ENCODE results near the gene ZFYVE28. TPM values are rescaled to one million over a fixed set of nuclear protein-coding genes. Genes with fewer than 3 reads are reported as not detected.

The ZFYVE28 gene
- total RNA-seq, 2 donors from 2014 or later = 2.7 to 9.9 TPM

DNA sequence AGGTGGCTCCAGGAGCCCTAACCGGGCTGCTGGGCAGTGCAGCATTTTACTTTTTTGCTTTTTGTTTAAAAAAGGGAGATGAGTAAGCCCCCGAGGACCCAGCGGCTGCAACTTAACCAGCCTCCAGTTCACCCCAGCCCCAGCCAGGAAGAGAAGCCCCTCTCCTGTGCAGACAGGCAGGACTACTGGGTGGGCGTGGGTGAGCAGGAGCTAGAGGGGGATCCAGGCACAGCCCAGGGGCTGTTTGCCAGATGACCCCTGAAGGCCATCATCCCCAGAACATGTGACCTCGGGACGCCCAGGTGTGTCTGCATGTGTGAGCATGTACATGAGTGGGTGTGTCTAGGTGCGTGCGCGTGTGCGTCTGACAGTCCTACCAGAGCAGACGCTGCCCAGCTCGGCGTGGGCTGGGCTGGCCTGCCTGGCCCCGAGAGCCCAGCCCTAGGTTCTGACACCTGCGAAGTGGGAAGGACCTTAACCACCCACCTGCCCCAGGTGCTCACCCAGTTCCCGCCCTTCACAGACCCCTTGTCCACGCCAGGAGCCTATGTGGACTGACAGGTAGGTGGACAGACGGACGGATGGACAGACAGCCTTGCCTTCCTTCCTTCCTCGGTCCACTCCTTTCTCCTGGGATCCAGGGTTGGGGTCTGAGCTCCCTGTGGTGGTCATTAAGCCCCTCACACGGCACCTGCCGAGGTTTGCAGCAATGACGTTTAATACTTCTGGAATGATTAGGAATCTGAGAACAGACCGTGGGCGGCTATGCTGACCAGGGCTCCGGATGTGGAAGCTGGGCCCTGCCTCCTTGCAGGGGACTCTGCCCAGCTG, 168.7 kb downstream of the ZFYVE28 start:
- Mint-ChIP-seq H3K27ac (no peak overlapping the region), H3K9me3 (no peaks in the 10 kb centered on the region), H3K36me3 (no peaks in the 10 kb centered on the region)
- ATAC-seq (no peak), DNase-seq (ENCODE audit: low spot score in 2 of 2) (peak in 1 of 2 donors; percentile 45)

DNA sequence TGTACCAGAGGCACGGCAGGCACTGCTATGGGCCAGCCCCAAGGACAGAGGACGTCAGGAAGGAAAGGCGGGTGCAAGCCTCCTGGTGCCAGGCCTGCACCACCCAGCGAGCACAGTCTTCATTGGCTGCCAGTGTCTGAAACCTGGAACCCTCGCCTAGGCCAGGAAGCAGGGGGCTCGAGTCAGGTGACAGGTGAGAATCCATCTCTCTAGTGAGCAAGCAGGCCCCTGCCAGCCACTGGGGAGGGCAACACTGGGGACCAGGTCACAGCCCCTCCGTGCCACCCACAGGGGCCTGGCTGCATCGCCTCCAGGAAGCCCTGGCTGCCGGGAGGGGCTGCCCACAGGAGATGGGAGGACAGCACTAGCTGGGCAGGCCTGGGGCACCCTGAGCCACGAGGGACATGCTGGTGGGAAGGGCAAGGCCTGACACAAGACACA, 169.6 kb downstream of the ZFYVE28 start:
- H3K36me3 Mint-ChIP-seq = no peaks in the 10 kb centered on the region
- H3K27ac Mint-ChIP-seq = no peak overlapping the region
- no peaks in the 10 kb centered on the region for H3K9me3 Mint-ChIP-seq
- no peak for ATAC-seq
- DNase-seq (ENCODE audit: low spot score in 2 of 2) = no peak

GRCh38 chr4:2248044-2248780, 170.2 kb downstream of the ZFYVE28 start:
- H3K27ac Mint-ChIP-seq = no peak overlapping the region
- no peak for ATAC-seq
- DNase-seq (ENCODE audit: low spot score in 2 of 2) = no peak
- no peaks in the 10 kb centered on the region for H3K9me3 Mint-ChIP-seq
- H3K36me3 Mint-ChIP-seq = no peaks in the 10 kb centered on the region

DNA sequence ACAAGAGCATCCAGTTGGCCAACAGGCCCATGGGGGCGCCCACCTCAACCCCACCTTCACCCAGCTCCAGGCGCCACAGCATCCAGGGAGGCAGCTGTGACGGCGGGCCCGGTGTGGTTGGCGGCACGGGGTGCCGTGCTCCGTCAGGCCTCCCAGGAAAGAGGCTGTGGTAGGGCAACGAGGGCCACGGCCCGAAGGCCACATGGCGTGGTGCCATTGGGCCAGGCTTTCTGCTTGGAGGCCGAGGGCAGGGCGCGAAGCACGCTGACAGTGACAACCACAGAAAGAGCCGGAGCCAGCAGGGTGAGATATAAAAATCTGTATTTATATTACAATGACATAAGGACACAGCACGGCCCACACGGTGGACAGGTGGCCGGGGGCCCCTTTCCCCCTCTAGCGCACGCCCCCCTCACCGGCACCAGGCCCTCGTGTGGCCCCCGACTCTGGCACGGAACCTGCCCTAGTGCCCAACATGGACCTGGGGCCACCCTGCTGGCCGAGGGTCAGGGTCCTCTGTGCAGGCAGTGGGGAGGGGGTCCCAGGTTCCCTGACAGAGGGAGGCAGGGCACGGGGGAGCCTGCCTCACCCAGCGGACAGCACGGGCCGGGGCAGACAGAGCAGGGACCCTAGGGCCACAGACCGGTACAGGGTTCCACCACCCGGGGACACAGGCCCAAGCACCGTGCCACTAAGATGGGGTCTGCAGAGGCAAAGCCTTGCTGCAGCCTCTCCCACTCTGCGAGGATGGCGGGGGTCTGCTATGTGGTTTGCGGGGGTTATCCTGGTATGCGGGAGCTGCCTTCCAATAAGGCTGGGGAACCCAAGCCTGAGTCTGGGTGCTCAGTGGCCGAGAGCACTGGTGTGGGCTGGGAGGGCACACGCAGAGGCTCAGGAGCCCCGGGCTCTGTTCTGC, 171.1 kb downstream of the ZFYVE28 start:
- DNase-seq (ENCODE audit: low spot score in 2 of 2) = no peak
- no peak for ATAC-seq
- H3K27ac Mint-ChIP-seq = no peak overlapping the region
- H3K9me3 Mint-ChIP-seq = no peaks in the 10 kb centered on the region
- no peaks in the 10 kb centered on the region for H3K36me3 Mint-ChIP-seq

- no peak for DNase-seq (ENCODE audit: low spot score in 2 of 2)
- Mint-ChIP-seq H3K36me3 (no peaks in the 10 kb centered on the region), H3K27ac (no peak overlapping the region), H3K9me3 (no peaks in the 10 kb centered on the region)
- ATAC-seq = no peak
Observed at GRCh38 chr4:2246384-2247127, 171.9 kb downstream of the ZFYVE28 start.

- H3K27ac Mint-ChIP-seq = peak overlapping the region; percentile 6 to 78
- H3K36me3 Mint-ChIP-seq = peaks cover 7% of the 10 kb centered on the region in 2 donors
- ATAC-seq (no peak), DNase-seq (ENCODE audit: low spot score in 2 of 2) (no peak)
- no peaks in the 10 kb centered on the region for H3K9me3 Mint-ChIP-seq
Observed at GRCh38 chr4:2245787-2246275, 172.6 kb downstream of the ZFYVE28 start.

DNA sequence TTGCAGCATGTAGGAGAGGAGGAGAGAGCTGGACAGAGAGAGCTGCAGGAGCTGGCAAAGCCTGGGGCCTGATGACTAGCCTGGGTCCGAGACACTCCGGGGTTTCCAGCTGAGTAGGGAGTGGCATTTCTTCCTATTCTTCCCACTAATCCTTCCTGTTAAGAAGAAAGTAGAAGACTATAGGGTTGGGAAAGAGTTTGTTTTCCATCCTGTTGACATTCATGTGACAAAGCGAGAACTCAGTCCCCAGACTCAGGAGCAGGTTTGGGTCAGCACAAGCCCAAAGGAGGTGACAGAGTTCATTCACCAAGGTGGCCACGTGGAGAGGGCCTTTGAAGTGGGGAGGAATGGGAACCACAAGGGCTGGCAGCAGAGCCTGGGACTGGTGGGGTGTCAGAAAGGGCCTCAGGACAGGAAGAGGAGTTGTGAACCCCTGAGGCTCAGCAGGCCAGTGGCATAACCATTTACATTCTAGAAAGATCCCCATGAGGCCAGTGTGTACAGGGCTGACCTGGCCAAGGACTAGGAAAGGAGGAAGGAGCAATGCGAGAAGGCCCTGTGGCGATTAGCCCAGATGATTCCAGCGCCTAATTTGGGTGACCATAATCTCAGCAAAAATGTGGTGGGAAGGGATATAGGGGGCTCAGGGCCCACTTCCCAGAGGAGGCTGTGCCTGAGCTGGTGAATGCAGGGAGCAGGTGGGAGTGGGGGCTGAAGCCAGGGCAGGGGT, 173.2 kb downstream of the ZFYVE28 start:
- Mint-ChIP-seq H3K36me3 (peaks cover 13% of the 10 kb centered on the region in 2 donors), H3K27ac (peak overlapping the region; percentile 6 to 78), H3K9me3 (no peaks in the 10 kb centered on the region)
- DNase-seq (ENCODE audit: low spot score in 2 of 2) (no peak), ATAC-seq (no peak)

DNA sequence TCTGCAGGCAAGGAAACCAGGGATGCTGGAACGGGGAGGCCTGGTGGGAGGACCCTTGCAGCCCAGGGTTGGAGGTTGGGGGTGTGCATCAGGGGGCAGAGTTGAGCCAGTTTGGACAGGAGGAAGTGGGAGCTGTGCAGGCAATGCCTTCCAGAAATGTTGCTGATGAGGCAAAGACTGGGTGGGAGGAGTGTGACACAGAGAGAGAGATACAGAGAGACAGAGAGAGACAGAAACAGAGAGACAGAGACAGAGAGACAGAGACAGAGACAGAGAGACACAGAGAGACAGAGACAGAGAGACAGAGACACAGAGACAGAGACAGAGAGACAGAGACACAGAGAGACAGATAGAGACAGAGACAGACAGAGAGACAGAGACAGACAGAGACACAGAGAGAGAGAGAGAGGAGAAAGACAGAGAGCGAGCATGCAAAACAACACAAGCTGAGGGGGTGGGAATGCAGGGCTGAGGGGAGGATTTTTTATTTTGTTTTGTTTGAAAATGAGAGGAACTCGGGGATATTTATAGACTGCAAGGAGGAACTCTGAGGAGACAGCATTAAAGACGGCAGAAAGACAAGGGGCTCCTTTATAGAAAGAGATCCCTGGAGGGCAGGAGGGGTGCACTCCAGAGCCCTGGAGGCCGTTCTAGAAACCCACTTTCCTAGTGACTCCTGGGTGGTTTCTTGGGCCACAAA, 174.6 kb downstream of the ZFYVE28 start:
- ATAC-seq = no peak
- DNase-seq (ENCODE audit: low spot score in 2 of 2) = no peak
- no peaks in the 10 kb centered on the region for H3K9me3 Mint-ChIP-seq
- H3K27ac Mint-ChIP-seq = peak overlapping the region in 1 of 2 donors; percentile 22
- H3K36me3 Mint-ChIP-seq = peaks cover 18 to 23% of the 10 kb centered on the region in 2 donors

DNA sequence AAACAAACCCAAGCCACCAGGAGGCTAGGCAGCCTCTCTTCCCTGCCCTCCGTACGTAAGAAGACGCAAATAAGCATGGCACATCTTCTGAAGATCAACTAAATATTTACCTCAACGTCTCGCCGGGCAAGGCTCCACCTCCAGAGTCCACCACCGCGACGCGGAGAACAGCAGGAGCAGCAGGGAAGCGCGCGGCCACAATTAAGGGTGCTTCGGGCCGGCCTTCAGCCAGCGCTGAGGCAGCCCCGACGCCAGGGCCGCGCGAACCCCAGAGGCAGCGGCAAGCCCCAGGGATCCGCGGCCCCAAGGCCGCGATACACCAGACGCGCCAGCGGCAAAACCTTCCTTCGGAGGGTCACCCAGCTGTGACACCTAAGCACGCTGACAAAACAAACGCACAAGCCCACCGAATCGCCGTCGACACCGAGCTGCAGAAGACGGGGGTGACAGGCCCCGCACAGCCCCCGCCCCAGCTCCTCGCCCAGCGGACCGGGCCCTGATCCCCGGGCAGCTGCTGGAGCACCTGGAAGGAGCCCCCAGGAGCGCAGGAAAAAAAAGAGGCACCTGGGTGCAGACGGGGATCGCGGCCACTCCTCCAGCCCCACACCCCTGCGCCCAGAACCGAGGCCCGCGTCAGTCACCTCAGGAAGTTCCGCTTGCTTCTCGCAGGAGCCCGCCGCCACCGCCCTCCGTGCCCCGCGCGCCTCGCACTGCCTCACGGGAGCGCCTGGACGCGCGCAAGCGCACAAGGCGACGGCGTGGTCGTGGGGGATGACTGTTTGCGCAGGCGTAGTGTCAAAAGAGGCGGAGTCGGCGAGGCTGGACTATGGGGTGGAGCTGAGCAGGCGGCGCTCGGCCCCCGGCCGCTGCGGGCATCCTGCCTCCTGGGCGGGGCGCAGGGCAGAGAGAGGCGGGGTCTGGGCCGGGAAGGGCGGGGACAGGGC, 176.8 kb downstream of the ZFYVE28 start, which contains the start of the genes HAUS3 and POLN:
Gene HAUS3, minus strand, starts transcription at position 712 of the 944 bp plus-strand sequence. CDS start 1,175 bp downstream, outside the sequence.
Gene POLN, minus strand, starts transcription at position 712 of the 944 bp plus-strand sequence. CDS start 12,890 bp downstream, outside the sequence.
- DNase-seq (ENCODE audit: low spot score in 2 of 2) (peak; percentile 100), ATAC-seq (peak; percentile 90 to 96)
- Mint-ChIP-seq H3K36me3 (peaks cover 18 to 27% of the 10 kb centered on the region in 2 donors), H3K27ac (peak within 1 kb of the TSS; percentile 93 to 95), H3K9me3 (no peaks in the 10 kb centered on the region)

DNA sequence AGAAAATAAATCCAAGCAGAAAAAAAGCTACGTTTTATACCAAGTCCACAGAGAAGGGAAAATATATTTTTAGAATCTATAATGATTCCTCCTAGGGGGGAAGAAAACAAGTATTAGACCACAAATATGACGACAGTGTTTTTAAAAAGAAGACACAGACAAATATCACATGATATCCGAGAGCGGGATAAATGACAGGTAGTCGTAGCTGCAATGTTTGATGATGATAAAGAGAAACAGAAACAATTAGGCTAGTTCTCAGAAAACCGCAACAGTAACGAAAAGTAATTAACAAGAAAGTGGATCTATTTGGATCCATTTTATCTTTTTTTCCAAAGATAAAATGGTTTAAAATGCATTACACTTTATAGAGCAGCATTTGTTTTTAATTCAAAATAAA, 177.4 kb downstream of the ZFYVE28 start:
- ATAC-seq (no peak), DNase-seq (ENCODE audit: low spot score in 2 of 2) (no peak)
- peaks cover 18 to 27% of the 10 kb centered on the region in 2 donors for H3K36me3 Mint-ChIP-seq
- no peaks in the 10 kb centered on the region for H3K9me3 Mint-ChIP-seq
- H3K27ac Mint-ChIP-seq = peak overlapping the region; percentile 93 to 95

DNA sequence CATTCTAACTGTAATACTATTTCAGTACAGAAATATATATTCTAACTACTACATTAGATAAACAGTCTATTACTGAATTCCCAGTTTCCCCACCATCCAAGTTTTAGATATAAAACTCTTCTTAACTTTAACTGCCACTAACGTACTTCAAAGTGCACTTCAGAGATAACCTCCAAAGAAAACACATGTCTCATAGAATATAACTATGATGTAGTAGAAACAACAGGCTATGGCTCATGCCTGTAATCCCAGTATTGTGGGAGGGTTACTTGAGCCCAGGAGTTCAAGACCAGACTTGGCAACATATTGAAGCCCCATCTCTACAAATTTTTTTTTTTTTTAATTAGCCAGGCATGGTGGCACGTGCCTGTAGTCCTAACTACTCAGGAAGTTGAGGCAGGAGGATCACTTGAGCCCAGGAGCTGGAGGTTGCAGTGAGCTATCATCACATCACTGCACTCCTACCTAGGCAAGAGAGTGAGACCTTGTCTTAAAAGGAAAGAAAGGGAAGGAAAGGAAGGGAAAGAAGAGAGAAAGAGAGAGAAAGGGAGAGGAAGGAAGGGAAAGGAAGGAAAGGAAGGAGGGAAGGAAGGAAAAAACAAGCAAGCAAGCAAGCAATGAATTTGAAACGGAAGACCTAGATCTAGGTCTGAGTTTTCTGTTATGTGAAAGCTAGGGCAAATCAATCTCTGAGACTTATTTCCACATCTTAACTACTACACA, 181.3 kb downstream of the ZFYVE28 start:
- no peak for ATAC-seq

GRCh38 chr4:2231082-2231481, 187.4 kb downstream of the ZFYVE28 start:
- Mint-ChIP-seq H3K9me3 (no peaks in the 10 kb centered on the region), H3K27ac (no peak overlapping the region), H3K36me3 (peaks cover 0 to 5% of the 10 kb centered on the region in 2 donors)
- ATAC-seq = no peak
- DNase-seq (ENCODE audit: low spot score in 2 of 2) = no peak

More for the DNA sequence above, 181.3 kb downstream of the ZFYVE28 start:
- DNase-seq (ENCODE audit: low spot score in 2 of 2) = no peak
- Mint-ChIP-seq H3K9me3 (no peaks in the 10 kb centered on the region), H3K27ac (peak overlapping the region; percentile 33 to 45), H3K36me3 (peaks cover 18 to 32% of the 10 kb centered on the region in 2 donors)

DNA sequence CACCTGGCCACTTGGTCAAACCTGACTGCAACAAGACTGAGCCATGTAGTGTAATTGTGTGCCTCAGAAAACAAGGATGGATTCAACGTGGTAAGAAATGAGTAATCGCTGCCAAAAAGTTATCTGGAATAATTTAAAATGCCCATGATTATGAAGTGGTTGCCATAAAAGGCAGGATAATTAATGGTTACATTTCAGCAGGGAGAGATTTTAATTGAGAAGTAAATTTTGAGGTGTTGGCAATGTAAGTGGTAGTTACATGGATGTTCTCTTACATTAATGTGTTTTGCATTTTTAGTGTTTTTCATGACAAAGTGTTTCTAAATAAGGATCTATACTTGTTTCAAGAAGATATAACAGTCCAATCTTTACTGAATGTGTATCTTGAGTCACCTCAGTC, 192.2 kb downstream of the ZFYVE28 start:
- Mint-ChIP-seq H3K9me3 (no peaks in the 10 kb centered on the region), H3K36me3 (no peaks in the 10 kb centered on the region), H3K27ac (peak overlapping the region in 1 of 2 donors; percentile 4)
- DNase-seq (ENCODE audit: low spot score in 2 of 2) (no peak), ATAC-seq (no peak)
